Liver (tissue), 9 donors: Measurements from ENCODE around the gene CMTM7. TPM values are rescaled to one million over a fixed set of nuclear protein-coding genes. Genes with fewer than 3 reads are reported as not detected.
A peak's percentile ranks its signal among the peaks of the same experiment; 100 is the strongest.

ENCODE experiments used
- DNase-seq: peaks from one replicate; pipeline ENCODE4 v3.0.0-alpha.2; 2017; ENCODE audit warnings: low spot score
- H3K27ac ChIP-seq, 2 donors: one replicate each; pipeline ENCODE4 v1.7.0; 2013; ENCODE audit warnings: inconsistent platforms in 2 of 2, low read length in 2 of 2, control low read depth in 1 of 2, low read depth in 1 of 2, mild to moderate bottlenecking in 1 of 2
- H3K27me3 ChIP-seq, 4 donors: one replicate each; pipeline versions ENCODE4 v1.6.1 to v1.7.0; 2013; ENCODE audit warnings: low read length in 3 of 4, inconsistent platforms in 1 of 4, mild to moderate bottlenecking in 1 of 4, moderate library complexity in 1 of 4; ENCODE audit not compliant: control insufficient read depth in 4 of 4, insufficient read depth in 4 of 4
- H3K36me3 ChIP-seq, 4 donors: one replicate each; pipeline versions ENCODE4 v1.6.1 to v1.7.0; 2013; ENCODE audit warnings: low read length in 3 of 4, mild to moderate bottlenecking in 3 of 4, low read depth in 1 of 4, moderate library complexity in 1 of 4; ENCODE audit not compliant: control insufficient read depth in 4 of 4, insufficient read depth in 3 of 4
- H3K4me1 ChIP-seq, 4 donors: one replicate each; pipeline versions ENCODE4 v1.6.1 to v1.7.0; 2013; ENCODE audit warnings: low read length in 3 of 4, mild to moderate bottlenecking in 3 of 4, moderate library complexity in 1 of 4; ENCODE audit not compliant: control insufficient read depth in 4 of 4, insufficient read depth in 4 of 4
- H3K4me3 ChIP-seq, 3 donors: one replicate each; pipeline versions ENCODE4 v1.6.1 to v1.7.0; 2013; ENCODE audit warnings: low read length in 3 of 3, control low read depth in 1 of 3, low read depth in 1 of 3, mild to moderate bottlenecking in 1 of 3
- H3K9ac ChIP-seq, 2 donors: one replicate each; pipeline ENCODE4 v1.7.0; 2013; ENCODE audit warnings: low read length in 2 of 2, mild to moderate bottlenecking in 2 of 2, moderate library complexity in 2 of 2, control low read depth in 1 of 2, low read depth in 1 of 2
- H3K9me3 ChIP-seq, 4 donors: one replicate each; pipeline versions ENCODE4 v1.6.1 to v1.7.0; 2013; ENCODE audit warnings: low read length in 3 of 4; ENCODE audit not compliant: control insufficient read depth in 4 of 4
- FOXA1 ChIP-seq: IDR thresholded peaks from 2 replicates; pipeline ENCODE4 v1.6.1; 2016; ENCODE audit warnings: antibody characterized with exemption
- GABPA ChIP-seq, 2 donors: IDR thresholded peaks in 1 of 2; conservative IDR thresholded peaks in 1 of 2; 2 replicates each; pipeline ENCODE4 v1.6.1; 2016; ENCODE audit warnings: antibody characterized with exemption in 2 of 2, mild to moderate bottlenecking in 1 of 2, moderate library complexity in 1 of 2
- HNF4A ChIP-seq, 2 donors: conservative IDR thresholded peaks; 2 replicates each; pipeline ENCODE4 v1.6.1; 2016; ENCODE audit warnings: antibody characterized with exemption in 2 of 2, mild to moderate bottlenecking in 2 of 2
- HNF4G ChIP-seq: IDR thresholded peaks from 2 replicates; pipeline ENCODE4 v1.6.1; 2016; ENCODE audit warnings: antibody characterized with exemption
- JUND ChIP-seq, 2 donors: IDR thresholded peaks; 2 replicates each; pipeline ENCODE4 v1.6.1; 2016; ENCODE audit warnings: antibody characterized with exemption in 2 of 2
- NR2F2 ChIP-seq: IDR thresholded peaks from 2 replicates; pipeline ENCODE4 v1.6.1; 2016; ENCODE audit warnings: antibody characterized with exemption
- RAD21 ChIP-seq, 2 donors: IDR thresholded peaks; 2 replicates each; pipeline ENCODE4 v1.6.1; 2016; ENCODE audit warnings: antibody characterized with exemption in 2 of 2, mild to moderate bottlenecking in 2 of 2
- RXRA ChIP-seq, 2 donors: IDR thresholded peaks; 2 replicates each; pipeline ENCODE4 v1.6.1; 2017 to 2018; ENCODE audit warnings: antibody characterized with exemption in 2 of 2, mild to moderate bottlenecking in 1 of 2
- SP1 ChIP-seq: IDR thresholded peaks from 2 replicates; pipeline ENCODE4 v1.6.1; 2018; ENCODE audit warnings: antibody characterized with exemption, mild to moderate bottlenecking
- TAF1 ChIP-seq: conservative IDR thresholded peaks from 2 replicates; pipeline ENCODE4 v1.6.1; 2016; ENCODE audit warnings: antibody characterized with exemption, mild to moderate bottlenecking
- WGBS: extraction: QIAGEN DNeasy Blood & Tissue Kit; methylation state at CpG from one replicate; pipeline ENCODE4 v1.1.7; 2013; 5-methylcytosine and 5-hydroxymethylcytosine counted together
- polyA plus RNA-seq, 2 donors: library from polyadenylated mRNA; stranded (reverse) in 1 of 2; unstranded in 1 of 2; fragments of 200-250 nt in 1 of 2; fragments of >200 nt in 1 of 2; fragmentation: Nextera tagmentation in 1 of 2; extraction: Ambion mirVana in 1 of 2; gene quantifications; one replicate each; pipeline versions ENCODE4 v1.2.1 to v1.2.3, GENCODE V29; 2013 to 2015
- total RNA-seq, 2 donors: library from RNA; depleted of rRNA; stranded (reverse); fragments of >200 nt; gene quantifications; one replicate each; pipeline ENCODE4 v1.2.3, GENCODE V29; 2014
- TF ChIP-seq, protein P1 (sequence below): IDR thresholded peaks from 2 replicates; pipeline ENCODE4 v1.6.1; 2016; ENCODE audit warnings: antibody characterized with exemption
- TF ChIP-seq, protein P2 (sequence below): IDR thresholded peaks from 2 replicates; pipeline ENCODE4 v1.6.1; 2016; ENCODE audit warnings: antibody characterized with exemption
- TF ChIP-seq, protein P3 (sequence below): fragments of 150-350 bp; IDR thresholded peaks from 2 replicates; pipeline ENCODE4 v1.5.1; 2017; ENCODE audit warnings: improper control_type of control experiment, low read depth, low read length; ENCODE audit not compliant: missing input control
- donor health status: healthy.
- donor health status: healthy.
- donor health status: healthy.
- donor health status: healthy.
- donor health status: healthy.

The CMTM7 gene
- total and polyA plus RNA-seq, 4 donors: 3.6 to 20.3 (median 4.1) TPM

DNA sequence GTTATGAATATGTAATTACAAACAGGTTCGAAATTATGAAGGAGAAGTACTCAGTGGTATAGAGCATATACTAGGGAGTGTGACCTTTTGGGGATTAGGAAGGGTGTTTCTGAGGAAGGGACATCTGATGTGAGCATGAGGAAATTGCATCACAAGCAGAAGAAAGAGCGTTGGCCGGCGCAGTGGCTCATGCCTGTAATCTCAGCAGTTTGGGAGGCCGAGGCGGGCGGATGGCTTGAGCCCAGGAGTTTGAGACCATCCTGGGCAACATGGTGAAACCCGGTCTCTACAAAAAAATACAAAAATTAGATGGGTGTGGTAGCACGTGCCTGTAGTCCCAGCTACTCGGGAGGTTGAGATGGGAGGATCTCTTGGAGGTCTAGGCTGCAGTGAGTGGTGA is 6.9 kb downstream of the CMTM7 start:
- H3K4me1 ChIP-seq: peaks cover 0 to 10% (median 5%) of the 10 kb centered on the region in 4 donors
- H3K9ac ChIP-seq: no peak overlapping the region
- H3K27me3 ChIP-seq: no peaks in the 10 kb centered on the region
- H3K4me3 ChIP-seq: no peak overlapping the region
- 59% methylated on average over 10 of the region's 10 CpGs for WGBS
- no peaks in the 10 kb centered on the region for H3K9me3 ChIP-seq
- no peaks in the 10 kb centered on the region for H3K36me3 ChIP-seq
- H3K27ac ChIP-seq: peak overlapping the region; percentile 3 to 41
- no peak for DNase-seq
- no peak for TF ChIP-seq HNF4A (conservative IDR thresholded peaks at IDR 0.05)
- TF ChIP-seq SP1: no peak
- TF ChIP-seq, protein P1, sequence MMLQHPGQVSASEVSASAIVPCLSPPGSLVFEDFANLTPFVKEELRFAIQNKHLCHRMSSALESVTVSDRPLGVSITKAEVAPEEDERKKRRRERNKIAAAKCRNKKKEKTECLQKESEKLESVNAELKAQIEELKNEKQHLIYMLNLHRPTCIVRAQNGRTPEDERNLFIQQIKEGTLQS: no peak
- no peak for TF ChIP-seq FOXA1
- no peak for TF ChIP-seq RAD21 (IDR thresholded peaks at IDR 0.05)
- TF ChIP-seq TAF1: no peak
- TF ChIP-seq RXRA (IDR thresholded peaks at IDR 0.05): no peak
- TF ChIP-seq, protein P2, sequence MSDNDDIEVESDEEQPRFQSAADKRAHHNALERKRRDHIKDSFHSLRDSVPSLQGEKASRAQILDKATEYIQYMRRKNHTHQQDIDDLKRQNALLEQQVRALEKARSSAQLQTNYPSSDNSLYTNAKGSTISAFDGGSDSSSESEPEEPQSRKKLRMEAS: no peak
- TF ChIP-seq, protein P3, sequence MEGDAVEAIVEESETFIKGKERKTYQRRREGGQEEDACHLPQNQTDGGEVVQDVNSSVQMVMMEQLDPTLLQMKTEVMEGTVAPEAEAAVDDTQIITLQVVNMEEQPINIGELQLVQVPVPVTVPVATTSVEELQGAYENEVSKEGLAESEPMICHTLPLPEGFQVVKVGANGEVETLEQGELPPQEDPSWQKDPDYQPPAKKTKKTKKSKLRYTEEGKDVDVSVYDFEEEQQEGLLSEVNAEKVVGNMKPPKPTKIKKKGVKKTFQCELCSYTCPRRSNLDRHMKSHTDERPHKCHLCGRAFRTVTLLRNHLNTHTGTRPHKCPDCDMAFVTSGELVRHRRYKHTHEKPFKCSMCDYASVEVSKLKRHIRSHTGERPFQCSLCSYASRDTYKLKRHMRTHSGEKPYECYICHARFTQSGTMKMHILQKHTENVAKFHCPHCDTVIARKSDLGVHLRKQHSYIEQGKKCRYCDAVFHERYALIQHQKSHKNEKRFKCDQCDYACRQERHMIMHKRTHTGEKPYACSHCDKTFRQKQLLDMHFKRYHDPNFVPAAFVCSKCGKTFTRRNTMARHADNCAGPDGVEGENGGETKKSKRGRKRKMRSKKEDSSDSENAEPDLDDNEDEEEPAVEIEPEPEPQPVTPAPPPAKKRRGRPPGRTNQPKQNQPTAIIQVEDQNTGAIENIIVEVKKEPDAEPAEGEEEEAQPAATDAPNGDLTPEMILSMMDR: no peak
- no peak for TF ChIP-seq GABPA (IDR thresholded peaks at IDR 0.05 in 1 of 2, conservative IDR thresholded peaks at IDR 0.05 in 1 of 2)
- no peak for TF ChIP-seq JUND (IDR thresholded peaks at IDR 0.05)
- TF ChIP-seq HNF4G: no peak
- no peak for TF ChIP-seq NR2F2

DNA sequence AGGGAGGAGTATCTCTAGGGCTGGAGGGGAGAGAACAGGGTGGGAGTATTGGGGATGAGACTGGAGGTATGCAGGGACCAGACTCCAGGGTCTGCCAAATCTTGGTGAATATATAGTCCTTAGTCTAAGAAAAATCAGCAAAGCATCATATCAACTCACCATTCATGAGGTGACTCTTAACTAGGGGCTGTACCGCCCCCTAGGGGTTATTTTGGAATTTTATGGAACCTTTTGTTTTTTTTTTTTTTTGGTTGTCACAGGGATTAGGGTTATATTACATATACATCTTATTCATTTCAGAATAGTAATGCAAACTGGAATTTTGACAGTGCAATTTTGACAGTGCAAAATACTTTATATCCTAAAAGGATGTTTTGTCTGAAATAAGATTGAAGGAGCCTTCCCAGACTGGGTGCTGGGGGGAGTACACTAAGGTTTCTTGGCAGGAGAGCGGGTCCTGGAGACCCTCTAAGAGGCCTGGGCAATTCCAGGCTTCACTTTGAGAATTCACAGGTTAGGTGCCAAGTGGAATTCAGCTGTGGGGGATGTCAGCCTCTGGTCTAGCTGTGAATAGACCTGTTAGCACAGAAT is 7.5 kb downstream of the CMTM7 start:
- no peak for DNase-seq
- Histone ChIP-seq H3K4me1 (peaks cover 0 to 10% (median 5%) of the 10 kb centered on the region in 4 donors), H3K27ac (peak overlapping the region; percentile 3 to 41)

More for the DNA sequence above, 7.5 kb downstream of the CMTM7 start:
- no peaks in the 10 kb centered on the region for H3K36me3 ChIP-seq
- H3K9me3 ChIP-seq: no peaks in the 10 kb centered on the region
- peak; percentile 81 for TF ChIP-seq RAD21 (IDR thresholded peaks at IDR 0.05)
- TF ChIP-seq, protein P3: peak; percentile 59
- TF ChIP-seq, protein P1: no peak
- no peak for TF ChIP-seq RXRA (IDR thresholded peaks at IDR 0.05)
- WGBS: 51% methylated on average over 2 of the region's 2 CpGs
- H3K4me3 ChIP-seq: no peak overlapping the region
- no peaks in the 10 kb centered on the region for H3K27me3 ChIP-seq
- no peak overlapping the region for H3K9ac ChIP-seq
